ENCODE results near the gene NECTIN1.

Gene NECTIN1

GRCh38 chr11:119754656-119755355 lies 25.8 kb upstream of the NECTIN1 start:
- DNase-seq (ENCODE audit: low read depth): no peak

- no peak for DNase-seq (ENCODE audit: low read depth)
Observed at GRCh38 chr11:119754199-119754598, 25.2 kb upstream of the NECTIN1 start.

GRCh38 chr11:119752946-119753345 lies 23.9 kb upstream of the NECTIN1 start:
- no peak for DNase-seq (ENCODE audit: low read depth)

GRCh38 chr11:119752345-119752871 lies 23.4 kb upstream of the NECTIN1 start:
- no peak for DNase-seq (ENCODE audit: low read depth)

- no peak for DNase-seq (ENCODE audit: low read depth)
Observed at GRCh38 chr11:119750056-119750455, 21.1 kb upstream of the NECTIN1 start.

GRCh38 chr11:119749006-119749565 lies 20.1 kb upstream of the NECTIN1 start:
- DNase-seq (ENCODE audit: low read depth): no peak

GRCh38 chr11:119747868-119748660 lies 19.1 kb upstream of the NECTIN1 start:
- DNase-seq (ENCODE audit: low read depth): no peak

GRCh38 chr11:119745776-119746535 lies 17.0 kb upstream of the NECTIN1 start:
- DNase-seq (ENCODE audit: low read depth): no peak

GRCh38 chr11:119745112-119745511 lies 16.1 kb upstream of the NECTIN1 start:
- DNase-seq (ENCODE audit: low read depth): no peak

- no peak for DNase-seq (ENCODE audit: low read depth)
Observed at GRCh38 chr11:119744577-119744976, 15.6 kb upstream of the NECTIN1 start.

- DNase-seq (ENCODE audit: low read depth): no peak
Observed at GRCh38 chr11:119743006-119743405, 14.0 kb upstream of the NECTIN1 start.

GRCh38 chr11:119742263-119742861 lies 13.4 kb upstream of the NECTIN1 start:
- no peak for DNase-seq (ENCODE audit: low read depth)

GRCh38 chr11:119741369-119742262 lies 12.6 kb upstream of the NECTIN1 start:
- DNase-seq (ENCODE audit: low read depth): peak; percentile 54

GRCh38 chr11:119739975-119740374 lies 11.0 kb upstream of the NECTIN1 start:
- DNase-seq (ENCODE audit: low read depth): no peak

GRCh38 chr11:119739021-119739703 lies 10.2 kb upstream of the NECTIN1 start:
- no peak for DNase-seq (ENCODE audit: low read depth)

GRCh38 chr11:119738059-119738439 lies 9.0 kb upstream of the NECTIN1 start:
- DNase-seq (ENCODE audit: low read depth): no peak

GRCh38 chr11:119737366-119738058 lies 8.5 kb upstream of the NECTIN1 start:
- DNase-seq (ENCODE audit: low read depth): no peak

GRCh38 chr11:119734788-119735187 lies 5.8 kb upstream of the NECTIN1 start:
- DNase-seq (ENCODE audit: low read depth): no peak

- no peak for DNase-seq (ENCODE audit: low read depth)
Observed at GRCh38 chr11:119730789-119731386, 1.9 kb upstream of the NECTIN1 start.
